Measurements from ENCODE around the gene PPP1R11. TPM values are rescaled to one million over a fixed set of nuclear protein-coding genes. Genes with fewer than 3 reads are reported as not detected.
"Not testable (repeated sequence)": the region's sequence is repeated elsewhere in the genome, so short reads cannot be mapped to it uniquely, and the experiment has no call there.

PPP1R11 gene
- total RNA-seq, 1 donor from 2014 or later = 22.7 TPM

GRCh38 chr6:30113841-30114240, 46.8 kb downstream of the PPP1R11 start:
- no peaks in the 10 kb centered on the region for H3K4me1 Mint-ChIP-seq
- H3K36me3 Mint-ChIP-seq = no peaks in the 10 kb centered on the region
- no peaks in the 10 kb centered on the region for H3K36me3 ChIP-seq
- no peaks in the 10 kb centered on the region for H3K4me1 ChIP-seq
- H3K4me3 ChIP-seq = no peak overlapping the region
- no peaks in the 10 kb centered on the region for H3K9me3 Mint-ChIP-seq
- no peak overlapping the region for H3K27ac Mint-ChIP-seq
- TF ChIP-seq EZH2phosphoT487 (IDR thresholded peaks at IDR 0.05) (no peak), EZH2 (IDR thresholded peaks at IDR 0.05) (no peak), CTCF (IDR thresholded peaks at IDR 0.05) (no peak)
- no peaks in the 10 kb centered on the region for H3K9me3 ChIP-seq (ENCODE audit: low read depth)
- H2AFZ ChIP-seq (replicated peaks) = no peak overlapping the region
- no peak overlapping the region for H3K4me3 Mint-ChIP-seq
- no peak overlapping the region for H3K27ac ChIP-seq
- peaks cover 83% of the 10 kb centered on the region for H3K27me3 ChIP-seq
- no peak overlapping the region for H3K9ac ChIP-seq
- H3K4me2 ChIP-seq = no peak overlapping the region
- no peak for DNase-seq (ENCODE audit: low spot score)
- peaks cover 21% of the 10 kb centered on the region for H3K27me3 Mint-ChIP-seq (ENCODE audit: insufficient read depth, low read depth)
- H3K79me2 ChIP-seq (ENCODE audit: low read depth) = no peaks in the 10 kb centered on the region
- H3F3A ChIP-seq (ENCODE audit: low read depth) = no peaks in the 10 kb centered on the region
- H4K20me1 ChIP-seq (ENCODE audit: low read depth) = no peaks in the 10 kb centered on the region

DNA sequence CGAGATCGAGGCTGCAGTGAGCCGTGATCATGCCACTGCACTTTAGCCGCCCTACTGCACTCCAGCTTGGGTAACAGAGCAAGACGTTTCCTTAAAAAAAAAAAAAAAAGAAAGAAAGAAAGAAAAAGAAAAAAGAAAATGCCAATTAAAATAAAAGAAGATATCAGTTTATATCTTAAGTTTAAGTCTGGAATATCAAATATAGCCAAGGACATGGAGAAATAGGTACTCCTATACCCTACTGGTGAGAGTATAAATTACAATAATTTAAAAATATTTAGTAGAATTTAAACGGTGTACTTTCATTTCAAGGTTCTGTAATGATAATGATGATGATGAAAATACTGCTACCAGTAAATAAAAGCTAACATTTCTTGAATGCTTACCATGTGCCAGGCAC, 49.7 kb downstream of the PPP1R11 start:
- DNase-seq (ENCODE audit: low spot score) = no peak
- Mint-ChIP-seq H3K9me3 (no peaks in the 10 kb centered on the region), H3K27me3 (ENCODE audit: insufficient read depth, low read depth) (peaks cover 14% of the 10 kb centered on the region), H3K36me3 (no peaks in the 10 kb centered on the region), H3K27ac (no peak overlapping the region), H3K4me3 (no peak overlapping the region), H3K4me1 (no peaks in the 10 kb centered on the region)
- Histone ChIP-seq H3K79me2 (ENCODE audit: low read depth) (no peaks in the 10 kb centered on the region), H3K27ac (no peak overlapping the region), H3K4me2 (no peak overlapping the region), H3K27me3 (peaks cover 60% of the 10 kb centered on the region), H3K9ac (no peak overlapping the region), H3K9me3 (ENCODE audit: low read depth) (no peaks in the 10 kb centered on the region), H2AFZ (replicated peaks) (no peak overlapping the region), H3F3A (ENCODE audit: low read depth) (no peaks in the 10 kb centered on the region), H3K4me1 (no peaks in the 10 kb centered on the region), H3K4me3 (no peak overlapping the region), H4K20me1 (ENCODE audit: low read depth) (no peaks in the 10 kb centered on the region), H3K36me3 (no peaks in the 10 kb centered on the region)
- TF ChIP-seq CTCF (IDR thresholded peaks at IDR 0.05) = peak; percentile 22
- no peak for TF ChIP-seq EZH2 (IDR thresholded peaks at IDR 0.05)

DNA sequence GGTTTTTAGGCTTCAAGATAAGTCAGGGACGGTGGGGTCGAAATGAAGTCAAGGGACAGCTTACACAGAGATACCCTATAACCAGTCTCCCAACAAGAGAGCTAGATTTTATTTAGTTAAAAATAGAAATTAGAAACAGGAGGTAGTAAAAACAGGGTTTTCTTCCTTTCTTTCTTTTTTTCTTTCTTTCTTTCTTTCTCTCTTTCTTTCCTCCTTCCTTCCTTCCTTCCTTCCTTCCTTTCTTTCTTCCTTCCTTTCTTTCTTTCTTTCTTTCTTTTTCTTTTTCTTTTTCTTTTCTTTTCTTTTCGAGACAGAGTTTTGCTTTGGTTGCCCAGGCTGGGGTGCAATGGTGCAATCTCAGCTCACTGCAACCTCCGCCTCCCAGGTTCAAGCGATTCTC, 51.7 kb downstream of the PPP1R11 start:
- not testable (repeated sequence) for H3K4me3 ChIP-seq; H3K9ac ChIP-seq; H3K9me3 ChIP-seq (ENCODE audit: low read depth); H3K4me1 Mint-ChIP-seq; H3K27me3 Mint-ChIP-seq (ENCODE audit: insufficient read depth, low read depth); H3K27ac ChIP-seq; H3K4me1 ChIP-seq; H3K27ac Mint-ChIP-seq; H3K4me3 Mint-ChIP-seq; H3K79me2 ChIP-seq (ENCODE audit: low read depth); H3K9me3 Mint-ChIP-seq; H3K4me2 ChIP-seq; H3K36me3 ChIP-seq; H2AFZ ChIP-seq (replicated peaks); H3F3A ChIP-seq (ENCODE audit: low read depth); H4K20me1 ChIP-seq (ENCODE audit: low read depth); H3K36me3 Mint-ChIP-seq; DNase-seq (ENCODE audit: low spot score)
- H3K27me3 ChIP-seq = peaks cover 60% of the 10 kb centered on the region

Small RNAs within 50 kb of the gene (small RNA-seq; reads per million reads assigned to genes)
- not detected for gene RF02218
- not detected for gene RF02219
- gene RF02220 = not detected

Other genes with a start within 250 kb of the PPP1R11 start
- gene HLA-G, start 239.4 kb upstream of the PPP1R11 start, total RNA-seq (ENCODE audit: low replicate concordance) = not detected in 2 replicates
- 107 and 278 TPM in 2 replicates for gene HLA-A, start 124.7 kb upstream of the PPP1R11 start, total RNA-seq (ENCODE audit: low replicate concordance)
- gene POLR1H, start 5.9 kb upstream of the PPP1R11 start, total RNA-seq (ENCODE audit: low replicate concordance) = 25.0 and 34.8 TPM in 2 replicates
- not detected in 2 replicates for gene RNF39, start 8.6 kb downstream of the PPP1R11 start, total RNA-seq (ENCODE audit: low replicate concordance)
- not detected in 2 replicates for gene TRIM31, start 45.9 kb downstream of the PPP1R11 start, total RNA-seq (ENCODE audit: low replicate concordance)
- not detected in 2 replicates for gene TRIM40, start 68.9 kb downstream of the PPP1R11 start, total RNA-seq (ENCODE audit: low replicate concordance)
- not detected in 2 replicates for gene TRIM10, start 94.0 kb downstream of the PPP1R11 start, total RNA-seq (ENCODE audit: low replicate concordance)
- not detected in 2 replicates for gene TRIM15, start 96.3 kb downstream of the PPP1R11 start, total RNA-seq (ENCODE audit: low replicate concordance)
- gene TRIM26, start 146.2 kb downstream of the PPP1R11 start, total RNA-seq (ENCODE audit: low replicate concordance) = 8.3 and 20.0 TPM in 2 replicates

Data from neural progenitor cell (in vitro differentiated cells).